GM21717 (cell line): ENCODE data around the gene JKAMP.

Source experiments
- ATAC-seq: cut with Tn5 transposase; IDR thresholded peaks from one replicate; pipeline ENCODE4 v1.9.1; 2021; ENCODE audit warnings: mild to moderate bottlenecking, moderate library complexity; ENCODE audit not compliant: unreplicated experiment

Gene JKAMP

GRCh38 chr14:59480166-59480565 lies 4.2 kb upstream of the JKAMP start:
- no peak for ATAC-seq

GRCh38 chr14:59481407-59481806 lies 2.9 kb upstream of the JKAMP start:
- no peak for ATAC-seq

GRCh38 chr14:59481871-59482540 lies 2.3 kb upstream of the JKAMP start:
- no peak for ATAC-seq

GRCh38 chr14:59482541-59483331 lies 1.6 kb upstream of the JKAMP start:
- no peak for ATAC-seq

- ATAC-seq, result no peak
Measured at GRCh38 chr14:59483363-59483762, 954 bp upstream of the JKAMP start.

GRCh38 chr14:59484639-59485175 lies 390 bp downstream of the JKAMP start:
- ATAC-seq, result peak; percentile 57

- ATAC-seq, result no peak
Measured at GRCh38 chr14:59490756-59491155, 6.4 kb downstream of the JKAMP start.

GRCh38 chr14:59492384-59492783 lies 8.1 kb downstream of the JKAMP start:
- ATAC-seq, result no peak

GRCh38 chr14:59500732-59501131 lies 16.4 kb downstream of the JKAMP start:
- no peak for ATAC-seq

- no peak for ATAC-seq
Measured at GRCh38 chr14:59503256-59503655, 18.9 kb downstream of the JKAMP start.

GRCh38 chr14:59507063-59507751 lies 22.9 kb downstream of the JKAMP start:
- ATAC-seq, result peak; percentile 74

- no peak for ATAC-seq
Measured at GRCh38 chr14:59507752-59508103, 23.4 kb downstream of the JKAMP start.

- ATAC-seq, result no peak
Measured at GRCh38 chr14:59509101-59509500, 24.8 kb downstream of the JKAMP start.

GRCh38 chr14:59510001-59510400 lies 25.7 kb downstream of the JKAMP start:
- no peak for ATAC-seq

- ATAC-seq, result no peak
Measured at GRCh38 chr14:59510966-59511365, 26.6 kb downstream of the JKAMP start.

GRCh38 chr14:59511916-59512575 lies 27.7 kb downstream of the JKAMP start:
- no peak for ATAC-seq

GRCh38 chr14:59520224-59520623 lies 35.9 kb downstream of the JKAMP start:
- ATAC-seq, result no peak

- ATAC-seq, result no peak
Measured at GRCh38 chr14:59529189-59529588, 44.9 kb downstream of the JKAMP start.

- ATAC-seq, result no peak
Measured at GRCh38 chr14:59530349-59530748, 46.0 kb downstream of the JKAMP start.

GRCh38 chr14:59532419-59532818 lies 48.1 kb downstream of the JKAMP start:
- no peak for ATAC-seq

- no peak for ATAC-seq
Measured at GRCh38 chr14:59534361-59534987, 50.2 kb downstream of the JKAMP start.
